GM12878 (cell line): ENCODE data around the gene CCDC6. TPM values are rescaled to one million over a fixed set of nuclear protein-coding genes. Genes with fewer than 3 reads are reported as not detected.
A peak's percentile ranks its signal among the peaks of the same experiment; 100 is the strongest.

Experiments used
- ATF2 ChIP-seq: IDR thresholded peaks from 2 replicates; pipeline ENCODE4 v1.6.1; 2012; ENCODE audit warnings: low read length, inconsistent platforms
- E2F8 ChIP-seq: fragments of 450-650 bp; IDR thresholded peaks from 2 replicates; pipeline ENCODE4 v1.6.1; 2018; ENCODE audit warnings: mild to moderate bottlenecking, low read depth, moderate library complexity; ENCODE audit not compliant: partially characterized antibody
- E4F1 ChIP-seq: fragments of 450-650 bp; IDR thresholded peaks from 2 replicates; pipeline ENCODE4 v1.6.1; 2018; ENCODE audit warnings: borderline replicate concordance, mild to moderate bottlenecking; ENCODE audit not compliant: partially characterized antibody
- FOS ChIP-seq: IDR thresholded peaks from 3 replicates; pipeline ENCODE4 v1.6.1; 2011; ENCODE audit warnings: borderline replicate concordance; ENCODE audit not compliant: insufficient read length; ENCODE audit errors: extremely low read depth
- MEF2B ChIP-seq: fragments of 450-650 bp; IDR thresholded peaks from 2 replicates; pipeline ENCODE4 v1.6.1; 2018; ENCODE audit warnings: mild to moderate bottlenecking, moderate library complexity; ENCODE audit not compliant: partially characterized antibody, poor library complexity, severe bottlenecking
- MYB ChIP-seq: fragments of 150-350 bp; IDR thresholded peaks from 2 replicates; pipeline ENCODE4 v1.6.1; 2014; ENCODE audit warnings: mild to moderate bottlenecking, low read depth, low read length, borderline replicate concordance
- NBN ChIP-seq: fragments of 450-650 bp; IDR thresholded peaks from 2 replicates; pipeline ENCODE4 v1.6.1; 2016
- NFIC ChIP-seq: IDR thresholded peaks from 2 replicates; pipeline ENCODE4 v1.6.1; 2012; ENCODE audit warnings: low read depth, mild to moderate bottlenecking, inconsistent platforms, low read length, moderate library complexity
- PAX8 ChIP-seq: fragments of 450-650 bp; IDR thresholded peaks from 2 replicates; pipeline ENCODE4 v1.6.1; 2017; ENCODE audit warnings: mild to moderate bottlenecking, moderate library complexity
- PBX3 ChIP-seq: IDR thresholded peaks from 2 replicates; pipeline ENCODE4 v1.6.1; 2011; ENCODE audit warnings: mild to moderate bottlenecking, low read depth, low read length, moderate library complexity; ENCODE audit not compliant: insufficient replicate concordance
- RAD51 ChIP-seq: fragments of 450-650 bp; IDR thresholded peaks from 2 replicates; pipeline ENCODE4 v1.6.1; 2016; ENCODE audit warnings: moderate library complexity, mild to moderate bottlenecking, inconsistent platforms
- SMARCA5 ChIP-seq: fragments of 450-650 bp; IDR thresholded peaks from 2 replicates; pipeline ENCODE4 v1.6.1; 2017; ENCODE audit warnings: mild to moderate bottlenecking
- SREBF2 ChIP-seq: IDR thresholded peaks from 2 replicates; pipeline ENCODE4 v1.6.1; 2012; ENCODE audit warnings: mild to moderate bottlenecking, low read length
- SRF ChIP-seq, 2 experiments: IDR thresholded peaks; 2 replicates each; pipeline ENCODE4 v1.6.1; 2011; ENCODE audit warnings: low read depth in 2 of 2, low read length in 2 of 2, mild to moderate bottlenecking in 1 of 2, moderate library complexity in 1 of 2
- TARDBP ChIP-seq: IDR thresholded peaks from 2 replicates; pipeline ENCODE4 v1.6.1; 2016; ENCODE audit warnings: borderline replicate concordance
- ZNF384 ChIP-seq: IDR thresholded peaks from 2 replicates; pipeline ENCODE4 v1.6.1; 2012; ENCODE audit warnings: low read depth, mild to moderate bottlenecking, low read length, improper control_type of control experiment, borderline replicate concordance
- ZNF592 ChIP-seq: fragments of 450-650 bp; IDR thresholded peaks from 2 replicates; pipeline ENCODE4 v1.6.1; 2017; ENCODE audit warnings: mild to moderate bottlenecking, moderate library complexity
- ZNF622 ChIP-seq: fragments of 450-650 bp; IDR thresholded peaks from 2 replicates; pipeline ENCODE4 v1.6.1; 2017; ENCODE audit warnings: mild to moderate bottlenecking, inconsistent platforms
- polyA plus RNA-seq, 11 experiments: library from polyadenylated mRNA; depleted of rRNA in 4 of 11; unstranded in 6 of 11; stranded (reverse) in 5 of 11; fragments of >200 nt; fragmentation: Nextera tagmentation in 4 of 11; fragmentation: Illumina TruSeq in 1 of 11; extraction: Ambion mirVana in 4 of 11; extraction: Trizol in 1 of 11; gene quantifications; 1 replicate in 1 of 11; 2 replicates in 10 of 11; pipeline versions ENCODE4 v1.2.1 to v1.2.3, GENCODE V29; 2011 to 2016; ENCODE audit warnings: inconsistent platforms in 2 of 11, missing spikeins in 2 of 11, low read depth in 1 of 11
- total RNA-seq, 4 experiments: library from RNA; depleted of rRNA in 3 of 4; stranded (reverse); fragments of >200 nt in 3 of 4; fragmentation: Illumina TruSeq in 1 of 4; extraction: Trizol in 1 of 4; gene quantifications; 2 replicates each; pipeline versions ENCODE4 v1.2.1 to v1.2.3, GENCODE V29; 2013 to 2021

Gene CCDC6
- total and polyA plus RNA-seq, 10 of the 15 experiments (the other 5 are each of a cell fraction or from before 2014, with no cell fraction given) = 11.8 to 46.2 (median 26.7) TPM

GRCh38 chr10:59906417-59907202 is at the start of gene CCDC6 (continued):
- TF ChIP-seq ZNF622 (no peak), FOS (no peak), SMARCA5 (peak; percentile 87), SREBF2 (no peak), TARDBP (no peak; the same call in 1 of the 2 replicates), E2F8 (no peak), E4F1 (no peak), PAX8 (no peak), ATF2 (no peak), ZNF384 (no peak), SRF (IDR thresholded peaks at IDR 0.05; ENCODE audit: low read depth in 2 of 2, low read length in 2 of 2) (no peak), NFIC (no peak), ZNF592 (no peak), RAD51 (peak; percentile 76), PBX3 (no peak), MEF2B (peak; percentile 50), NBN (peak; percentile 81; the same call in 1 of the 2 replicates), MYB (no peak)
